EH (cell line): ENCODE measurements around the gene CHKB.

Experiments
- DNase-seq: peaks from one replicate; pipeline ENCODE4 v3.0.0-alpha.2; 2015; ENCODE audit warnings: low read depth

Gene CHKB

GRCh38 chr22:50597097-50597496 is 14.4 kb upstream of the CHKB start:
- DNase-seq = no peak

GRCh38 chr22:50595189-50595588 is 12.5 kb upstream of the CHKB start:
- no peak for DNase-seq

- DNase-seq = no peak
Measured at GRCh38 chr22:50587407-50587806, 4.8 kb upstream of the CHKB start.

GRCh38 chr22:50586416-50586815 is 3.8 kb upstream of the CHKB start:
- no peak for DNase-seq

GRCh38 chr22:50585781-50586180 is 3.1 kb upstream of the CHKB start:
- no peak for DNase-seq

GRCh38 chr22:50585238-50585637 is 2.6 kb upstream of the CHKB start:
- no peak for DNase-seq

- no peak for DNase-seq
Measured at GRCh38 chr22:50584106-50585096, 1.8 kb upstream of the CHKB start.

- no peak for DNase-seq
Measured at GRCh38 chr22:50583294-50583861, 729 bp upstream of the CHKB start.

GRCh38 chr22:50581950-50582492 is 628 bp downstream of the CHKB start:
- DNase-seq = peak; percentile 24

GRCh38 chr22:50581031-50581949 is 1.4 kb downstream of the CHKB start:
- DNase-seq = no peak

GRCh38 chr22:50579752-50580151 is 2.9 kb downstream of the CHKB start:
- DNase-seq = no peak

- peak; percentile 13 for DNase-seq
Measured at GRCh38 chr22:50578776-50579310, 3.8 kb downstream of the CHKB start.

GRCh38 chr22:50577987-50578775 is 4.5 kb downstream of the CHKB start, which contains the start of gene CPT1B:
Gene CPT1B (minus strand): TSS chr22:50578427. CDS start chr22:50577915, 512 bp downstream.
- peak; percentile 61 for DNase-seq

- DNase-seq = no peak
Measured at GRCh38 chr22:50577697-50577986, 5.0 kb downstream of the CHKB start.

GRCh38 chr22:50576806-50577696 is 5.6 kb downstream of the CHKB start:
- peak; percentile 12 for DNase-seq

- DNase-seq = peak; percentile 59
Measured at GRCh38 chr22:50576070-50576469, 6.6 kb downstream of the CHKB start.

- no peak for DNase-seq
Measured at GRCh38 chr22:50575426-50575941, 7.2 kb downstream of the CHKB start.

- DNase-seq = no peak
Measured at GRCh38 chr22:50574383-50574755, 8.3 kb downstream of the CHKB start.

GRCh38 chr22:50573491-50574382 is 8.9 kb downstream of the CHKB start:
- no peak for DNase-seq
